NCI-H82 treated with DMSO at 0.1 percent for 48 hours (cell line): ENCODE data around the gene CCDC86.

Experiments
- DNase-seq: peaks from one replicate; lab custom pipeline; 2025; ENCODE audit not compliant: unreplicated experiment; lab: John Stamatoyannopoulos, UW

Gene CCDC86

GRCh38 chr11:60868682-60869450 lies 27.0 kb downstream of the CCDC86 start:
- no peak for DNase-seq

- no peak for DNase-seq
These were observed 27.5 kb downstream of the CCDC86 start for GRCh38 chr11:60869451-60869825.

GRCh38 chr11:60870276-60870675 lies 28.4 kb downstream of the CCDC86 start:
- DNase-seq = no peak

GRCh38 chr11:60870733-60871377 lies 28.9 kb downstream of the CCDC86 start:
- DNase-seq = no peak

- no peak for DNase-seq
These were observed 29.6 kb downstream of the CCDC86 start for GRCh38 chr11:60871378-60872061.

GRCh38 chr11:60872124-60872960 lies 30.4 kb downstream of the CCDC86 start:
- no peak for DNase-seq

GRCh38 chr11:60872961-60873524 lies 31.1 kb downstream of the CCDC86 start:
- DNase-seq = no peak

DNA sequence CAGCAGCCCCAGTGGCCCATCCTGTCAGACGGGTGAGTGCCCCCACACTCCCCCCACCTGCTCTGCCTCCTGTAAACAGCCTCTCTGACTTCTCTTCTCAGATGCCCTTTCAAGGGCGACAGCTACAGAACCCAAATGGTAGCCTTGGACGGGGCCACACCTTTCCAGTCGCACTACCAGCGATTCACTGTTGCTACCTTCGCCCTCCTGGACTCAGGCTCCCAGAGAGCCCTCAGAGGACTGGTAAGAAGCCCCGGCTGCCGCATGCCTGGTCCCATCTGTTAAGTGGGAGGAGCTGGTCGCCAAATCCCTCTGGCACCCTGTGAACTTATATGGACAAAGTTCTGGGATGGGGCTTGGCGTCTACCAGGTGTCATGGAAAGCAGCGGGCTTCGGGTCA lies 31.6 kb downstream of the CCDC86 start:
- no peak for DNase-seq

GRCh38 chr11:60874421-60875365 lies 32.8 kb downstream of the CCDC86 start:
- DNase-seq = no peak

GRCh38 chr11:60875366-60876167 lies 33.7 kb downstream of the CCDC86 start:
- no peak for DNase-seq

DNA sequence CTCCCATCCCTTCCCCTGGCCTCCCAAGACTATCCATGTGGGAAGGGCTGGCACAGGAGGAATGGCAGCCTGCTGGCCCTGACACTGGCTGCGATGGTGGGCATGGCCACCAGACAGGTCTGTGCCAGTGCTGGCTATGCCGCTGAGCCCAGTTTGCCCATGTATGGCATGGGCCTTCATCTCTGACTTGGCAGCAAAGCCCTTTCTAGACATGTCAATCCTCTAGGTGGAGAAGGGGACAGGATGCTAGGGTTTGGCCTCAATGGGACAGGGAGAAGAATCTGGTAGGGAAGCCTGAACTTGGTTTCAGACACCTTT lies 34.2 kb downstream of the CCDC86 start:
- no peak for DNase-seq

- no peak for DNase-seq
These were observed 36.6 kb downstream of the CCDC86 start for GRCh38 chr11:60878245-60879101.

- no peak for DNase-seq
These were observed 37.2 kb downstream of the CCDC86 start for GRCh38 chr11:60879104-60879503.

DNA sequence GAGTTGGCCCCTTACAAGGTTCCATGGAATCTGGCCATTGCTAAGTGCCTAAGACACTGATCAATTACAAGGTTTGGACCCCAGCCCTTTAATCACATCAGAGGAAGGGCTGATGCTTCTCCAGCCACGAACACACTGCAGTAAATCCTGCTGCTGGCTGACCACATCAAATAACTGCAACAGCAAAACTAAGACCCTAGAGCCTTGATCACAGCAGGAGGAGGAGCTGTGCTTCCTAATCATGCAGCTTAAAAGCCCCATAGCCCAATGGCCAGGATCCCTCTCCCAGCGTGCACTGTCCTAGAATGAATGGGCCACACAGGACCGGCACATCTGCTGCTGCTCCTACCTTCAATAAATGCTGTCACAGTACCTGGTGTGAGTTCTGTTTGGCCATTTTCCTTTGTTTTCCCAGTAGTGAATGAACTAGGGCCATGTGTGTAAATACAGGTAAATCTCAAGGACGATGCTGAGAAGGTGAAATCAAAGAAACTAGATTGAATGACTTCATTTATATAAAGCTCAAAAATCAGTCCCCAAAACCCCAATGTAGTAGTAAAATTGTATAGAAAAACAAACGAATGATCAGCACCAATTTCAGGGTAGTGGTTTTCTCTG lies 38.2 kb downstream of the CCDC86 start:
- DNase-seq = no peak

- no peak for DNase-seq
These were observed 38.9 kb downstream of the CCDC86 start for GRCh38 chr11:60880643-60881282.

DNA sequence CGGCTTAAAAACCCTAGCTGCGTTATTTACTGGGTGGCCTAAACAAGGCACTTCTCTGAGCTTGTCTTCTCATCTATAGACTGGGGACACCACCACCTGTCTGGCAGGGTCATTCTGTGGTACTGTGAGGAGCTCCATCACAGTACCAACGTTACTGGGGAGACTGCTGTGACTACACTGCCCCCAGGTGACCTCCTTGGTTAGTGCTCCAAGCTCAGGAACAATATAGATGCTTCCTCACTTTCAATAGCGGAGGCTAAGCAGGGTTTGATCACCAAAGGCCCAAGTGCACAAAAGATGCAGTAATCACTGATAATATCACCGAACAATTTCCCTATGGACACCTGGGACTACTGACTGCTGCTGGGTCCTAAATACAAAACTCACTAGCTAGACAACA lies 45.6 kb downstream of the CCDC86 start:
- no peak for DNase-seq

GRCh38 chr11:60889869-60890311 lies 48.0 kb downstream of the CCDC86 start:
- no peak for DNase-seq
